WI38 (cell line): ENCODE data around the gene ACOT8.
A peak's percentile ranks its signal among the peaks of the same experiment; 100 is the strongest.

ENCODE experiments used
- H3K4me3 ChIP-seq: 2 replicates; pipeline ENCODE4 v1.5.1; 2011; ENCODE audit warnings: low read depth, mild to moderate bottlenecking, control low read depth, low read length
- TF ChIP-seq, protein P1 (sequence below): IDR thresholded peaks from 2 replicates; pipeline ENCODE4 v1.5.1; 2012; ENCODE audit warnings: low read depth, mild to moderate bottlenecking, control low read depth, low read length

ACOT8 gene

GRCh38 chr20:45796337-45797065 lies 60.7 kb downstream of the ACOT8 start:
- H3K4me3 ChIP-seq, result no peak overlapping the region
- TF ChIP-seq, protein P1, sequence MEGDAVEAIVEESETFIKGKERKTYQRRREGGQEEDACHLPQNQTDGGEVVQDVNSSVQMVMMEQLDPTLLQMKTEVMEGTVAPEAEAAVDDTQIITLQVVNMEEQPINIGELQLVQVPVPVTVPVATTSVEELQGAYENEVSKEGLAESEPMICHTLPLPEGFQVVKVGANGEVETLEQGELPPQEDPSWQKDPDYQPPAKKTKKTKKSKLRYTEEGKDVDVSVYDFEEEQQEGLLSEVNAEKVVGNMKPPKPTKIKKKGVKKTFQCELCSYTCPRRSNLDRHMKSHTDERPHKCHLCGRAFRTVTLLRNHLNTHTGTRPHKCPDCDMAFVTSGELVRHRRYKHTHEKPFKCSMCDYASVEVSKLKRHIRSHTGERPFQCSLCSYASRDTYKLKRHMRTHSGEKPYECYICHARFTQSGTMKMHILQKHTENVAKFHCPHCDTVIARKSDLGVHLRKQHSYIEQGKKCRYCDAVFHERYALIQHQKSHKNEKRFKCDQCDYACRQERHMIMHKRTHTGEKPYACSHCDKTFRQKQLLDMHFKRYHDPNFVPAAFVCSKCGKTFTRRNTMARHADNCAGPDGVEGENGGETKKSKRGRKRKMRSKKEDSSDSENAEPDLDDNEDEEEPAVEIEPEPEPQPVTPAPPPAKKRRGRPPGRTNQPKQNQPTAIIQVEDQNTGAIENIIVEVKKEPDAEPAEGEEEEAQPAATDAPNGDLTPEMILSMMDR, result no peak

DNA sequence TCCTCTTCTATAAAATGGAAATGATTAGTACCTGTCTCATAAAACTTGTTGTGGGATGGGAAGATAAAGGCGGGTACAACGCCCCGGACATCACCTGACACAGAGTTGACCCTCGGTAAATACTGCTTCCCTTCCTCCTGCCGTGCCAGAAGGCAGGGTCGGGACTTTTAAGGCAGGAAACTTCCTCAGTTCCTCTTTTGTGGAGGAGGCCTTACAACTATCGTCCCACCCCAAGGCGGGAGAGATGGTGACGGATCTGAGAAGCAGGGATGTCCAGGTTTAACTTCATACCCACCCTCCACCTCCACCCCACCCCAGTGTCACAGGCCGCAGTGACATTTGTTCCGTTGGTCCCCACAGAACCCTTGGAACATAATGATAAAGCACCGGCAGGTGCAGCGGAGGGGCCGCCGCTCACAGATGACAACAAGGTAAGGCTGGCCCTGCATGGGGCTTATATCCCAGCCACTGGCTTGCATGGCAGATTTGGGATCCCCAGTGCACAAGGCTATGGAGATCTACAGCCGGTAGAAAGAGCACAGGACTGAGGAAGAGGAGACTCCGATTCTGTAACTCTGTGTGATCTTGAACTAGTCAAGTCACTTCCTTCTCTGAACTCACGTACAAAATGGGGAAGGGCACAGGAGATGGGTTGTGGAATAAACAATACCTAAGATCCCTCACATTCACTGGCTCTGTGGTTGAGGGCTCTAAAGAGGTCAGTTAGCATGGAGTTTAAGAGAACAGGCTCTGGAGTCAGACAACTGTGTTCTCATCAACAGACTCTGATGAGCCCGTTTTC lies 64.7 kb downstream of the ACOT8 start:
- TF ChIP-seq, protein P1, result no peak

More for the DNA sequence above, 64.7 kb downstream of the ACOT8 start:
- H3K4me3 ChIP-seq, result peak overlapping the region; percentile 95
